ENCODE data around the gene GUCY1B1. TPM values are rescaled to one million over a fixed set of nuclear protein-coding genes. Genes with fewer than 3 reads are reported as not detected.

The GUCY1B1 gene
- total and polyA plus RNA-seq, 12 donors: 10.7 to 29.9 (median 17.1) TPM

- Histone ChIP-seq H3K4me1 (peaks cover 0 to 57% (median 11%) of the 10 kb centered on the region in 9 donors), H3K27ac (no peak overlapping the region), H3K4me3 (no peak overlapping the region), H3K9me3 (no peaks in the 10 kb centered on the region), H3K36me3 (peaks cover 0 to 33% (median 8%) of the 10 kb centered on the region in 9 donors), H3K27me3 (no peaks in the 10 kb centered on the region)
- ATAC-seq (peak in 4 of 8 donors; percentile 43 to 73 (median 60)), DNase-seq (no peak)
- intact Hi-C loops (cut with DNase I): loop anchor here (1.0 to 10.0 kb wide), 11 partner anchors 111 to 384 kb away; partner anchors contain the start of gene GUCY1A1 (in 1 of the 10)
- 45 to 51% methylated on average over 1 of the region's 1 CpG for WGBS, 2 donors
- no peak for TF ChIP-seq CTCF (IDR thresholded peaks at IDR 0.05)
Observed at GRCh38 chr4:155785828-155786227, 27.0 kb downstream of the GUCY1B1 start.

GRCh38 chr4:155787113-155787710 lies 28.4 kb downstream of the GUCY1B1 start:
- intact Hi-C loops (cut with DNase I): loop anchor here (1.0 to 10.0 kb wide), 11 partner anchors 112 to 385 kb away; partner anchors contain the start of gene GUCY1A1 (in 1 of the 10)
- WGBS, 2 donors: 15 to 16% methylated on average over 5 of the region's 5 CpGs
- H3K27ac ChIP-seq: no peak overlapping the region
- H3K4me3 ChIP-seq: no peak overlapping the region
- no peaks in the 10 kb centered on the region for H3K9me3 ChIP-seq
- peaks cover 0 to 57% (median 7%) of the 10 kb centered on the region in 9 donors for H3K4me1 ChIP-seq
- ATAC-seq (peak; percentile 73 to 91 (median 87)), DNase-seq (no peak)
- H3K36me3 ChIP-seq: peaks cover 0 to 42% (median 10%) of the 10 kb centered on the region in 9 donors
- no peaks in the 10 kb centered on the region for H3K27me3 ChIP-seq
- TF ChIP-seq CTCF (IDR thresholded peaks at IDR 0.05): peak; percentile 51 to 90 (median 73)

GRCh38 chr4:155789391-155789790 lies 30.6 kb downstream of the GUCY1B1 start:
- ATAC-seq (no peak), DNase-seq (no peak)
- intact Hi-C loops (cut with DNase I): loop anchor here (5.0 to 10.0 kb wide), 8 partner anchors 115 to 387 kb away; partner anchors contain the start of gene GUCY1A1 (in 1 of the 10)
- 52 to 57% methylated on average over 6 of the region's 6 CpGs for WGBS, 2 donors
- Histone ChIP-seq H3K4me1 (peaks cover 0 to 52% (median 3%) of the 10 kb centered on the region in 9 donors), H3K9me3 (no peaks in the 10 kb centered on the region), H3K27me3 (no peaks in the 10 kb centered on the region), H3K4me3 (peak overlapping the region in 3 of 10 donors; percentile 11 to 17 (median 15)), H3K27ac (peak overlapping the region in 1 of 10 donors; percentile 18), H3K36me3 (peaks cover 0 to 59% (median 10%) of the 10 kb centered on the region in 9 donors)
- TF ChIP-seq CTCF (IDR thresholded peaks at IDR 0.05): no peak

- Histone ChIP-seq H3K4me1 (peaks cover 0 to 46% (median 3%) of the 10 kb centered on the region in 9 donors), H3K27ac (no peak overlapping the region), H3K36me3 (peaks cover 0 to 65% (median 10%) of the 10 kb centered on the region in 9 donors), H3K4me3 (no peak overlapping the region), H3K9me3 (no peaks in the 10 kb centered on the region), H3K27me3 (no peaks in the 10 kb centered on the region)
- WGBS, 2 donors: 72 to 90% methylated on average over 3 of the region's 3 CpGs
- ATAC-seq (no peak), DNase-seq (no peak)
- no peak for TF ChIP-seq CTCF (IDR thresholded peaks at IDR 0.05)
- intact Hi-C loops (cut with DNase I): loop anchor here (5.0 to 10.0 kb wide), 8 partner anchors 115 to 388 kb away; partner anchors contain the start of gene GUCY1A1 (in 1 of the 10)
Observed at GRCh38 chr4:155789982-155790381, 31.2 kb downstream of the GUCY1B1 start.
